CD4-positive, alpha-beta T cell treated with Interleukin-12 subunit alpha and Interleukin-12 subunit beta, for 1 hour (primary cell): ENCODE results near the gene RAB3D.
"Not testable (repeated sequence)": the region's sequence is repeated elsewhere in the genome, so short reads cannot be mapped to it uniquely, and the experiment has no call there.

ENCODE experiments used
- DNase-seq: peaks from one replicate; pipeline ENCODE4 v3.0.0-alpha.2; 2020

Gene RAB3D

GRCh38 chr19:11338121-11338520 lies 1.3 kb downstream of the RAB3D start:
- DNase-seq: no peak

GRCh38 chr19:11337080-11337479 lies 2.4 kb downstream of the RAB3D start:
- no peak for DNase-seq

GRCh38 chr19:11335449-11336146 lies 3.9 kb downstream of the RAB3D start:
- DNase-seq: no peak

- DNase-seq: not testable (repeated sequence)
These were observed 5.6 kb downstream of the RAB3D start for GRCh38 chr19:11333838-11334237.

GRCh38 chr19:11332822-11333221 lies 6.6 kb downstream of the RAB3D start:
- no peak for DNase-seq

GRCh38 chr19:11331502-11331901 lies 8.0 kb downstream of the RAB3D start:
- DNase-seq: no peak

- no peak for DNase-seq
These were observed 9.3 kb downstream of the RAB3D start for GRCh38 chr19:11330127-11330526.

- DNase-seq: no peak
These were observed 13.9 kb downstream of the RAB3D start for GRCh38 chr19:11325544-11325943.

GRCh38 chr19:11324748-11325389 lies 14.6 kb downstream of the RAB3D start:
- DNase-seq: no peak

- peak; percentile 33 for DNase-seq
These were observed 15.3 kb downstream of the RAB3D start for GRCh38 chr19:11324079-11324661.

GRCh38 chr19:11323601-11324078 lies 15.8 kb downstream of the RAB3D start:
- no peak for DNase-seq

- no peak for DNase-seq
These were observed 17.0 kb downstream of the RAB3D start for GRCh38 chr19:11322269-11323024.

- DNase-seq: no peak
These were observed 18.0 kb downstream of the RAB3D start for GRCh38 chr19:11321191-11322126.

GRCh38 chr19:11320278-11320995 lies 19.0 kb downstream of the RAB3D start:
- not testable (repeated sequence) for DNase-seq

- DNase-seq: no peak
These were observed 33.1 kb downstream of the RAB3D start for GRCh38 chr19:11306337-11306736.

- DNase-seq: no peak
These were observed 34.5 kb downstream of the RAB3D start for GRCh38 chr19:11304936-11305335.

- DNase-seq: no peak
These were observed 38.7 kb downstream of the RAB3D start for GRCh38 chr19:11300811-11301120.

- DNase-seq: no peak
These were observed 39.3 kb downstream of the RAB3D start for GRCh38 chr19:11299946-11300810.

GRCh38 chr19:11296264-11296663 lies 43.2 kb downstream of the RAB3D start:
- DNase-seq: no peak

GRCh38 chr19:11295665-11296245 lies 43.7 kb downstream of the RAB3D start, which contains the start of gene TSPAN16:
TSS of gene TSPAN16 (plus strand) at chr19:11296160. CDS start at chr19:11296298, 138 bp downstream.
- DNase-seq: no peak
